NCI-H2081 treated with DMSO at 0.1 percent for 48 hours (cell line): ENCODE data around the gene PRPF31.

Experiments used
- DNase-seq: peaks from one replicate; lab custom pipeline; 2025; lab: John Stamatoyannopoulos, UW

The PRPF31 gene

DNA sequence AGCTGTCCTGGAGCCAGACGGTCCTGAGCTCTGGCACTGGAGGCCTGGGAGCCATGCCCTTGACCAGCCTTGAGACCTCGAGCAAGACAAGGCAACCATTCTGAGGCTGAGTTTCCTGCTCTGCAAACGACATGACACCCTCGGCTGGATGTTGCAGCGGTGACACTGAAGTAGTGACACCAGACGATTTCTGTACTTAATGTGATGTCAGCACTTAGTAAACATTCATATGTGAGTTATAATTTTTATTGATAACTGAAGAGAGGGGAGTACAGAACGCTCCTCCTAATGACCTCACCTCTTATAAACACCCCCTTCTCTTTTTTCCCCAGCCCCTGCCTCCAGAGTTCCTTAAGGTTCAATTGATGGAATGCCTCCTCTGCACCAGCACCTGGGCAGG lies 7.1 kb upstream of the PRPF31 start:
- DNase-seq = no peak

DNA sequence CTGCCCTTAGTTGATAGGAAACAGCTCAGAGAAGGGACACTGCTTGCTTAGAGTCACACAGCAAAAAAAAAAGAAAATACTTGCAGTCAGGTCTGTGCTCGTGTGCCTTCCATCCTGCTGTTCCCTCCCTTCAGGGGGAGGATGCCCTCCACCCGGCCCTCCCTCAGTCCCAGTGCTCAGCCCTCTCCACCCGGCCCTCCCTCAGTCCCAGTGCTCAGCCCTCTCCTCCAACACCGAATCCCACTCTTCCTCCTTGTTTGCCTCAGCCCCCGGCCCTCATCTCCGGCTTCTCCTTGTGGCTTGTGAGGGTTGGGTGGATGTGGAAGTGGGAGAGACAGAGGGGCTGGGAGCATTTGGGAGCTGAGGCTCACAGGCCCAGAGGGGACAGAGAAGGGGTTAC lies 5.9 kb upstream of the PRPF31 start:
- DNase-seq = no peak

DNA sequence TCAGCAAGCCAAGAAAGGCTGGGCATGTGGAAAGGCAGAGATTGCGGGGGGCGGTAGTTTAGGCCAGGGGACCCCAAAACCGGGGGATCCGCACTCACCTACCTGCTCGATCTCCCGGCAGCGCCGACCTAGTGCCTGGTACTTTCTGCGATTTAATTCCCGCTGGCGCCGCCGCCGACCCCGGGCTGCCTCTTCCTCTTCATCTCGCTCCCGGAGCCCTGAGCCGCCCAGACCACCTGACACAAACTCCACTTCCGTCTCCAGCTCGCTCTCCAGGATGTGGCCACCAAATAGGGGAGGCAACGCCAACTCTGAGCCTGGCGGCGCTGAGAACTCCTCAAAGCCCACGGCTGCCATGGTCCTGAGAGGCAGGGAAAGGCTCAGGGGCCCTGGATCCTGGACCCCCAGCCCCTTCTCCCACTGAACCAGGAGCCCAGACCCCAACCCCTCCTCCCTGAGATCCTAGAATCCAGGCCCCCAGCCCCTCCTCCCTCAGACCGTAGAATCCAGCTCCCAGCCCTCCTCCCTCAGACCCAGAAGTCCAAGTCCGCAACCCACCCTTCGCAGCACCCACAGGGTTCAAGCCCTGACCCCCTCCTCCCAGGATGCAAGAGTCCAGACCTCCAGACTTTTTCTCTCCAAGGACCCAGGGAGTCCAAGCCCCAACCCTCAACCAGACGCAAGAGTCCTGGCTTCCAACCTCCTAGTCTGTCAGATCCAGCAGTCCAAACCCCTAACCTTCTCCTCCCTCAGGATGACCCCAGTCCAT lies 1.0 kb upstream of the PRPF31 start:
- no peak for DNase-seq

DNA sequence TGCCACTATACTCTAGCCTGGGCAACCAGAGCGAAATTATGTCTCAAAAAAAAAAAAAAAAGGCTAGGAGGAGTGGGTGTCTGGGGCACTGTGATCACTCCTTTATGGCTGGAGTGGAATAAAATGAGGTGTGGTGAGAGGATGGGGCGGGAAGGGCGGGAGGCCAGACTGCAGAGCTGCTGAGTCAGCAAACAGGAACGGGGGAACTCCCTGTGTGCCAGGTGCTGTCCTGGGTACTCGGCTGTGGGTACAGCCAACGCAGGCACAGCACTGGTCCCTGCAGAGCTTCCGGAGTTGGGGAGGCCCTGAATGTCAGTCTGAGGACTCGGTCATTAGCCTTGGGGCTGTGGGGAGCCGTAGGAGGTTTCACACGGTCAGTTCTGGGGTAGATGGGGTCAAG lies 5.7 kb downstream of the PRPF31 start:
- DNase-seq = no peak

DNA sequence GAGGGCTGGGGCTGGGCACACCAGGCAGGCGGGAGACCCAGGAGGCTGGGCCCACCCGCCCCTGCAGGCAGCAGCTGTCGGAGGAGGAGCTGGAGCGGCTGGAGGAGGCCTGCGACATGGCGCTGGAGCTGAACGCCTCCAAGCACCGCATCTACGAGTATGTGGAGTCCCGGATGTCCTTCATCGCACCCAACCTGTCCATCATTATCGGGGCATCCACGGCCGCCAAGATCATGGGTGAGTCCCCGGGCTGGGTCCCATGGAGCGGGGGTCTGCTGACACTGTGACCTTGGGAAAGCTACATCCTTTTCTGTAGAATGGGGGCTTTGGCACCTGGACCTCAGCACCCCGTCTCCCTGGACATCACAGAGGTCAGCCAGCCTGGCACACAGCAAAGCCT lies 8.1 kb downstream of the PRPF31 start:
- no peak for DNase-seq

DNA sequence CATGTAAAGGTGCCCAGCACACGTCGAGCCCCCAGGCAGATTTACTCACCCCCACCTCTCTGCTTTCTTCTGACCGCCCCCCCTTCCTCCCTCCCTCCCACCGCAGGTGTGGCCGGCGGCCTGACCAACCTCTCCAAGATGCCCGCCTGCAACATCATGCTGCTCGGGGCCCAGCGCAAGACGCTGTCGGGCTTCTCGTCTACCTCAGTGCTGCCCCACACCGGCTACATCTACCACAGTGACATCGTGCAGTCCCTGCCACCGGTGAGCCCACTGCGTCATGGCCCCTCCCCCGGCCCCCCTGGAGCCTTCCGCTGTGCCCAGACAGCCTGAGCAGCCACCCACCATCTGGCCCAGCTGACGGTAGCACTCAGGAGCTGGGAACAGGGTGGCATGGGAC lies 8.8 kb downstream of the PRPF31 start:
- no peak for DNase-seq

DNA sequence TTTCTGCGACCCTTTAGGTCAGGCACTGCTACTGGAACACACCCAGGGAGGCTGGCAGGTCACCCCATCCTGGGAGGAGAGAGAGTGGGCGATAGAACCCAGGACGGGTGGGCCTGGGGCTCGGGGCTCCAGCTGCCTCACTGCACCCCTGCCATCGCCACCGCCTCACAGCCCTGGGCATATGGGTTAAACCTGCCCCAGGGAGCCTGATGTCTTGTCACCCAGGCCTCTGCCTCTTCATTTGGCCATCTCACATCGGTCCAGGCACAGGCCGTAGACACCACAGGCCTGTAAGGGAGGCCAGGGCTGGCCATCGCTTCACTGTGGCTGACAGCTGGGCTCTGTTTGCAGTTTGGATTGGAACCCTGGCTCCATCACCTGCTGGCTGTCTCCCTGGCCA lies 10.2 kb downstream of the PRPF31 start:
- DNase-seq = no peak

DNA sequence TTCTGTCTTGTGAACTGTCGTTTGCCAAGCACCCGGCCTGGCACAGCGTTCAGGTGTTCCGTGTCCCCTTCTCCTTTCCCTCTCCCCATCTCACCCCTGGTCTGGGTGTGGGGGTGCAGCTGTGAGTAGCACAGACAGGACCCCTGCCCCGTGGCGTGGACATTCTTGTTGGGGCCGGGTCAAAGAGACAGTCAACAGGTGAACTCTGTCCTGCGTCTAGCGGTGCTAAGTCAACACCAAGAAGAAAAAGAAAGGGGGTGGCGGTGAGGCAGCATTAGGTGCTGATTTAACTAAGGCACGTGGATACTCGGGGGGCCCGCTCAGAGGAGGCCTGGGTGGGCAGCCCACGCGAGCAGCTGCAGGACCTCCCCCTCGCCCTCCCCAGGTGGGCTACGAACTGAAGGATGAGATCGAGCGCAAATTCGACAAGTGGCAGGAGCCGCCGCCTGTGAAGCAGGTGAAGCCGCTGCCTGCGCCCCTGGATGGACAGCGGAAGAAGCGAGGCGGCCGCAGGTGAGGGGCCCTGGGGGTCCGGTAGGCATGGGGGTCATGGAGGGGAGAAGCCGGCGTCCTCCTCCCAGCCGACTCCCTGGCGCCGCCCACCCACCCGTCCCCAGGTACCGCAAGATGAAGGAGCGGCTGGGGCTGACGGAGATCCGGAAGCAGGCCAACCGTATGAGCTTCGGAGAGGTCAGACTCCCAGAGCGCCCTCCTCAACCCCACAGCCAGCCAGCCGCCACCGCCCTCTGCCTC lies 12.3 kb downstream of the PRPF31 start:
- DNase-seq = no peak

DNA sequence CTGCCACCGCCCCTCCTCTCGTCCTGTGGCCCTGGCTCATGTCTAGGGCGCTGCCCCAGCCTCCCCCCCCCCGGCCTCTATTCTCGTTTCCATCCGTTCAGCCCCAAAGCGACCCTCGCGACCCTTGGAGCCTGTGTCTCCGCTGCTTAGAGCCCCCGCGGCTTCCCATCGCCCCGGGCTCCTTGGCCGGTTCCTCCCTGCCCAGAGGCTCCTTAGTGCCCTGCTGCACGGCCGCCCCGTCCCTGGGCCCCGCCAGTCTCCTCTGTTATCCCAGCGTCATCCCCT lies 12.8 kb downstream of the PRPF31 start:
- DNase-seq = no peak

DNA sequence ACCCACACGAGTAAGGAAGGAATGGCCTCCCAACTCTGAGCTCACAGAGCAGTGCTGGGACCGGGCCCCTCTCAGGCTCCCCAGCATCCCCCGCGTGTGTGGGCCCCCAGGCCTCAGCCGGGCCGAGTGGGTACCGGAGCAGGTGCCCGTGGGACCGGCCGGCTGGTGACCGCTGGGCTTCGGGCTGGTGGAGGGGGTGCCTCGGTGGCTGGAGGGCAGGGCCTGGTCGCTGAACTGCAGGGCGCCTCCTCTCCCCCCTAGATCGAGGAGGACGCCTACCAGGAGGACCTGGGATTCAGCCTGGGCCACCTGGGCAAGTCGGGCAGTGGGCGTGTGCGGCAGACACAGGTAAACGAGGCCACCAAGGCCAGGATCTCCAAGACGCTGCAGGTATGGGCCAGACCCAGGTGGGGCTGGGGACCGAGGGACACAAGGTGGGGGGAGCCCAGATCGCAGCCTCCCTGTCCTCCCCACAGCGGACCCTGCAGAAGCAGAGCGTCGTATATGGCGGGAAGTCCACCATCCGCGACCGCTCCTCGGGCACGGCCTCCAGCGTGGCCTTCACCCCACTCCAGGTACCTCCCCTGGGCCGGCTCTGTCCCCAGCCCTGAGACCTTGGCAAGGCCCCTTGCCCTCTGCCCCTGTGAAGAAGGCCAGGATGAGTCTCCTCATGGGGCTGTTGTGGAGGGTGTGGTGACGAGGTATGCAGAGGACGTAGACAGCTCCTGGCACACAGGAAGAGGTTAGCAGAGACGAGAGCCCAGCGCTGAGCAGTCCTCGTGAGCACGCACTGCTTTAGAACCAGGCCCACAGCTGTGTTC lies 13.5 kb downstream of the PRPF31 start:
- DNase-seq = no peak

DNA sequence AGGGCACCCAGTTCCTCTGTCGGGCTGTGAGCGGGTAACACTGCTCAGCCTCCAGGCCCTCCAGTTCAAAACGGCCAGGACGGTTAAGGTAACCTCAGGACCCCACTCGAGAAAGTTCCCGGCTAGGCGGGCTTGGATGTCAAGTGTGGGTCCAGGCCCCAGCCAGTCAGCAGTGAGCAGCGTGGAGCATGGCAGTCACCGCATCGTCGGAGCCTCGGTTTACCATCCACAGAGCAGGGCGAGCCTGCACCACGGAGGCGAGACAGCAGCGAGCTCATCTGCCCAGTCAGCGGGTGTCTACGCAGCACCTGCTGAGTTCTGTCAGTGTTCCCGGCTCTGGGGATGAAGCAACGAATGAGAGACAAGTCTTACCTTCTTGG lies 14.1 kb downstream of the PRPF31 start:
- DNase-seq = no peak

DNA sequence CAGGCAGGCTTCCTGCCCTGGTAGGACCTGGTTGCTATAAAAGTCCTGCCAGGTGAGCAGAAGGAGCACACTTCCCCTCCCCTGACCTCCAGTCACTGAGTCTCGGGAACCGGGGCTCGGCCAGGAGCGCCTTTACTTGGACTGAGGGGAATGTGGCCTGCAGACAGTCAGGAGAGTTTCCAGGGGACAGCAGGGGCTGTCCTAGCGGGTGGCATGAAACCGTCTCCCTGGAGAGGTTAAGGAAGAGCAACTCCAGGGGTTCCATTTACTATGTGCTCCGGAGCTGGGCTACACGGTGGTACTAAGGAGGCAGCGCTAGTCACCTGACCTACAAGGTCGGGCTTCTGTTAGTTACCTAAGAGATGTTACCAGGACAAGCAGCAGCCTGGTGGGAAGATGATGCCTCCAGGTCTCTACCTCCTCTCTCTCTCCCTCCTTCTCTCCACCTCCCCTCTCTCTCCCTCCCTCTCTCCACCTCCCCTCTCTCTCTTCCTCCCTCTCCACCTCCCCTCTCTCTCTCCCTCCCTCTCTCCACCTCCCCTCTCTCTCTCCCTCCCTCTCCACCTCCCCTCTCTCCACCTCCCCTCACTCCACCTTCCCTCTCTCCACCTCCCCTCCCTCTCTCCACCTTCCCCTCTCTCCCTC lies 17.9 kb downstream of the PRPF31 start:
- DNase-seq = no peak

DNA sequence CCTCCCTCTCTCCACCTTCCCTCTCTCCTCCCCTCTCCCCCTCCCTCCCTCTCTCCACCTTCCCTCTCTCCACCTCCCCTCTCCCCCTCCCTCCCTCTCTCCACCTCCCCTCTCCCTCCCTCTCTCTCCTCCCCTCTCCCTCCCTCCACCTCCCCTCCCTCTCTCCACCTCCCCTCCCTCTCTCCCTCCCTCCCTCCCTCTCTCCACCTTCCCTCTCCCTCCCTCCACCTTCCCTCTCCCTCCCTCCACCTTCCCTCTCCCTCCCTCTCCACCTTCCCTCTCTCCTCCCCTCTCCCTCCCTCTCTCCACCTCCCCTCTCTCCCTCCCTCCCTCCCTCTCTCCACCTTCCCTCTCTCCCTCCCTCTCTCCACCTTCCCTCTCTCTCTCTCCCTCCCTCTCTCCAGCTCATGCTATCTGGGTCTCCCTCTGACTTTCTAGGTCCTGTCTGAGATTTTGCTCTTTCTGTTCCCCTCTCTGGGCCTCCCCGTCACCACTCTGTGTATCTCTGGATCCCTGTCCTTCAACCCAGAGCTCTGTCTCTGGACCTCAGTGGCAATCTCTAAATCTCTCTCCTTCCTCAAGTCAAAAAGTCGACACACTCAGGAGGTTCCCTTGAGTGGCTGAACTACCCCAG lies 18.5 kb downstream of the PRPF31 start:
- no peak for DNase-seq

DNA sequence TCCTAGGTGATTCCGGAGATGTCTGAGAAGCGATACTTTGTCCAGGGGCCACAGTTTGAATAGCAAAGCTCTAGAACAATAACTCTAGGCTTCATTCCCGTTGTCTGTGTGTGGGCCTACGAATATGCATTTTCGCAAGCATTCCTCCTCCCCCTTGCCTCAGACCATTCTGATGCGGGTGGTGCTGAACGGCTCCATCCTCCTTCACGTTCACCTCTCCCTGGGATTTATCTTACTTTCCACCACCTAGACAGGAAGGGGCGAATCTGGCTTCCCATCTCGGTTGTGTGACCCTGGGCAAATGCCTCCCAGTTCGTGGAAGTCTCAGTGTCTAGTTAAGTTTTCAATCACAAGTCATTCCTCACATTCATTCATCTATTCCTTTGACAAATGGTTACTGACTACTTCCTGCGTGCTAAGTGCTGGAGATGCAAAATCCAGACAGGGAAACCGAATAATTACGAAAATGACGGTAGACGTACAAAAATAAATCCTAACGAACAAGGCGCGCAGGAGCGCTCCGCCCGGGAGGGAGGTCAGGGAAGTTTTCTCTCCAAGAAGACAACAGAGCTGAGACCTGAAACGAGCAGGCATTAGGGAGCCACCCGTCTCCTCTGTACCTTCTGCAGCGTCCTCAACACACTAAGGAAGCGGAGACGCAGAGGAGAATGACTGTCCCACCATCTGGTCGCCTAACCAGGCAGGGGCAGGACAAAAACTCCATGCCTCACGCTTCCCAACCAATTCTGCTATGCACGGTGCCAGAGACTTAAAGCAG lies 20.7 kb downstream of the PRPF31 start:
- no peak for DNase-seq

DNA sequence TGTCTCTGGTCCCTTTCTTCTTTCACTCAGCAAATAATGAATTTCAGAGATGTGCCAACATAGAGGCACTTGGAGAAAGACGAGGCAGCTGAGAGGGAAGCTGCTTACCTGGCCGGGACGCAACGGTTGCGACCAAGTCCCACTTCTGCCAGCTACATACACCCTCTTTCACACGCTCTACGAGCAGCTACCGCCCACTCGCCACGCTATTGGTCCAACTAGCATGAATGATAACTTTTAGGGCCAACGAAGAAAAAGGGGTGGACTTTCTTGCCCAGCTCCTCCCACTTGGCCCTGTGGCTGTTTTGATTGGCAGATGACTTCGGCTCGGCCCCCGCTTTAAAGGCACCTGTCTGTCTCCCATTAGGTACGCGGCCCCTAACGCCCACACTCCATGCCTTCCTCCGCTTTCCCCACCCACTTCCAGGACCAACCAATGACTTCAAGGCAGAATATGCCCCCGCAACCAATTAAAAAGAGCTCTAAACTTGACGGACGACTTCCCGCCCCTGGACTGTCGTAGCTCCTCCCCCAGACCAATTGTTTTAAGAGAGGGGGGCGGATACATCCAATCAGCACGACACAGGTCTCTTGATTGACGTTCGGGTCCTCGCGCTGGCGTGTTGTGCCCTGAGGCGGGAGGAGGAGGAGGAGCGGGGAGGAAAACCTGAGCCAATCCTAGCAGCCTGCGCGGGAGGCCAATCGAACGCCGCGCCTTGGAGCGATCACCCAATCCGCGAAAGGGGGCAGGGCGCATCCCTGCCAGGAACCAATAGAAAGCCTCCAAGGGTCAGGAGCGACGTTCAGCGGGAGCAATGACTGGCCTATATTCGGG lies 21.5 kb downstream of the PRPF31 start:
- peak; percentile 99 for DNase-seq

DNA sequence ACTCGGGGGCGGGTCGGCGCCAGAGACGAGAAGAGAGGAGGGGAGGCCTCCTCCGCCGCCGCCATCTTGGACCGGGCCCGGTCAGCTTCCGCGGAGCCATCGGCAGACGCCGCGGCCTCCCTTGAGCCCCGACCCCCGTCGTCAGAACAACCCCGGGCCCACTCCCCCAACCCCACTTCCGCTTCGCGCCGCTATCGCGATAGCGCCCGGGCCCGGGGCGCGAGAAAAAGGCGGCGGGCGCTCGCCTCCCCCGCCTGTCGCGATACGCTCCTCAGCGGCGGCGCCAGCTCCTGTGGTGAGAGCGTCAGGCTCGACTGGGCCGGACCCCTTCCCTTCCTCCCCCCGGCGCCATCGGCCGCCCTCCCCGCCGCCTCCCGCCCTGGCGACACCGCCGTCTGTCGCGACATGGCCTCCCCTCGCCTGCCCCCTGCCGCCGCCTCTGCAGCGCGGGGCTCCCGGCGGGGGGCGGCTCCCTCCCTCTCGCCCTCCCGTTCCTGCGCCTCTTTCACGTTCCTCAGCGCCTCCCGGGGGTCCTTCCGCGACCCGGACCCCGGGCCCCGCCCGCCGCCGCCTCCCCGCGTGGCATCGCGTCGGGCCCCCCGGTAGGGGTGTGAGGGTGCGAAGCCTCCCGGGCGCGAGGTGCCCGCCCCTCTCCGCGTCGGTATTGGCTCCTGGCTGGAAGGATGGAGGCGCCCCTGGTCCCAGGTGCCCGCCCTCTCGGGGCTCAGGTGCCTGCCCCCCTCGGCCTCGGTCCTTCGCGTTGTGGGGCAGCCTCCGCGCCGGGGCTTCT lies 22.3 kb downstream of the PRPF31 start, which contains the start of gene CNOT3:
Gene CNOT3, plus strand, starts transcription at position 64 of the 790 bp plus-strand sequence. CDS start 5,217 bp downstream, outside the sequence.
- DNase-seq = no peak

DNA sequence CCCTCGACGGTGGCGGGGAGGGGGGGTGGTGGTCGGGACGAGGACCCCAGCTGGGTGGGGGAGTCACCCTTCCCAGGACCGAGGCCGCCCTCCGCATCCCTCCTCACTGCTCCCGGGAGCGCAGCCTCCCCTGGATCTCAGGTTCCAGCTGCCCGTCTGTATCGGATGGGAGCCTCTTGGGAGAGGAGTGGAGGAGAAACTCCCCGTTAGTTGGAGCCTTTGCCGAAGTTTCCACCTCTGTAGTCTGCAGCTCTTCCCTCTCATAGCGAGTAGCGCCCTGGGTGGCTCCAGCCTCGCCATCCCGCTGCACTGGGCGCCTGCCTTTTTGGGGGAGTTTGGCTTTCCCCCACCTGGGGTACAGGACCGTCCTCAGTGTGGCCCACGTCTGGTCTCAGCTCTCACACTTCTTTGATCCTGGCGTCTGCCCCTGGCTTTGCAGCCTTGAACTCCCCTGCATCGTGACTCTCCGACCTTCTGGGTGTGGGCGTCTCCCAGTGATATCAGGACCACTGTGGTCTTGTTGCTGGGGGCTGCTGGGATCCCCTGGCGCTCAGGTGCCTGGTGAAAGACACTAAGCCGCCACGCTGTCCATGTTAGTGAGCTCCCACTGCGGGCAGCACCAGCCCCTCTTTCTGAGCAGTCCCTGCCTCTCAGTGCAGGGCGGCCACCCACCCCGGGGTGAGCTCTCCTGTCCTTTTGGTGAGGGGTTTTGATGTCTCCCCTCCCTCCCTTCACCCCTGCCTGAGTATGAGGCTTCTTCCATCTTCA lies 23.1 kb downstream of the PRPF31 start:
- no peak for DNase-seq

DNA sequence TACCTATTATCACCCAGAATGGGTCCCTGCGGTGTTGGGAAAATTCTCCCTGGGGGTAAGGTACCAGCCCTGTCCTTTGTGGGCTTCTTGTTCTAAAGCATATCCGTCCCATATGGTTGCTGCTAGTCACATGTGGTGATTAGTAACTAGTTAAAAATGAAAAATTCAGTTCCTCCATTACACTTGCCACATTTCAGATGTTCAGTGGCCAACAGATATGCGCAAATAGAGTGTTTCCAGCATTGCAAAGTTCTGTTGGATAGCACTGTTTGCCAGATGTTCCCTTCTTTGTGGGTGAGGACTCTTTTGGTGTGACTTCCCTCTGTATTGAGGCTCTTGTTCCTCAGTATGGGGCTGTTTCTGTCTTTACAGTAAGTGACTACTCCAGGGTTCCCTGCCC lies 25.8 kb downstream of the PRPF31 start:
- no peak for DNase-seq
